Endometrium (tissue), 2 donors: ENCODE data around the gene AOPEP.
A peak's percentile ranks its signal among the peaks of the same experiment; 100 is the strongest.

ENCODE experiments used
- FAIRE-seq: peaks from 2 replicates; lab custom pipeline; 2012; peaks lifted over from hg19 to GRCh38; lab: Jason Lieb, UNC
- donor health status: control.
- donor health status: control.

AOPEP gene

GRCh38 chr9:94918038-94918753, 191.7 kb downstream of the AOPEP start:
- FAIRE-seq, result no peak

GRCh38 chr9:94919376-94920098, 193.0 kb downstream of the AOPEP start:
- FAIRE-seq, result no peak

GRCh38 chr9:94920420-94921091, 194.1 kb downstream of the AOPEP start:
- FAIRE-seq, result peak; percentile 83

GRCh38 chr9:94921092-94921471, 194.6 kb downstream of the AOPEP start:
- FAIRE-seq, result no peak

GRCh38 chr9:94921656-94922055, 195.2 kb downstream of the AOPEP start:
- FAIRE-seq, result no peak

- no peak for FAIRE-seq
Measured at GRCh38 chr9:94922098-94922607, 195.7 kb downstream of the AOPEP start.

- FAIRE-seq, result peak; percentile 82
Measured at GRCh38 chr9:94922691-94923107, 196.2 kb downstream of the AOPEP start.

GRCh38 chr9:94923326-94924089, 197.0 kb downstream of the AOPEP start:
- no peak for FAIRE-seq

- no peak for FAIRE-seq
Measured at GRCh38 chr9:94925751-94926430, 199.4 kb downstream of the AOPEP start.

- no peak for FAIRE-seq
Measured at GRCh38 chr9:94926431-94926800, 199.9 kb downstream of the AOPEP start.

- FAIRE-seq, result no peak
Measured at GRCh38 chr9:94927048-94927761, 200.7 kb downstream of the AOPEP start.

GRCh38 chr9:94927762-94928670, 201.5 kb downstream of the AOPEP start:
- no peak for FAIRE-seq

- FAIRE-seq, result no peak
Measured at GRCh38 chr9:94928691-94929368, 202.3 kb downstream of the AOPEP start.

GRCh38 chr9:94929369-94929756, 202.9 kb downstream of the AOPEP start:
- no peak for FAIRE-seq

- no peak for FAIRE-seq
Measured at GRCh38 chr9:94931036-94931633, 204.6 kb downstream of the AOPEP start.

- no peak for FAIRE-seq
Measured at GRCh38 chr9:94931740-94932139, 205.2 kb downstream of the AOPEP start.

GRCh38 chr9:94932652-94933510, 206.4 kb downstream of the AOPEP start:
- no peak for FAIRE-seq

GRCh38 chr9:94933511-94933828, 207.0 kb downstream of the AOPEP start:
- no peak for FAIRE-seq
